Measurements from ENCODE around the gene ZBTB7C. TPM values are rescaled to one million over a fixed set of nuclear protein-coding genes. Genes with fewer than 3 reads are reported as not detected.

The ZBTB7C gene
- total RNA-seq, 3 donors from 2014 or later (not counting 1 experiment from before 2014, with no cell fraction given) = 0.07 TPM; not detected in 2

- DNase-seq (no peak), ATAC-seq (no peak)
- Mint-ChIP-seq H3K27me3 (ENCODE audit: low read depth in 2 of 2) (no peaks in the 10 kb centered on the region), H3K4me3 (no peak overlapping the region), H3K27ac (no peak overlapping the region), H3K9me3 (no peaks in the 10 kb centered on the region), H3K4me1 (no peaks in the 10 kb centered on the region), H3K36me3 (no peaks in the 10 kb centered on the region)
- 88% methylated on average over 4 of the region's 4 CpGs for WGBS (ENCODE audit: insufficient coverage)
- Histone ChIP-seq H3K9me3 (ENCODE audit: control insufficient read depth, insufficient read depth, low read length) (no peaks in the 10 kb centered on the region), H3K27ac (ENCODE audit: low read length) (no peak overlapping the region), H3K4me1 (ENCODE audit: control insufficient read depth, insufficient read depth, low read length) (no peaks in the 10 kb centered on the region), H3K4me3 (ENCODE audit: low read length) (no peak overlapping the region), H3K27me3 (ENCODE audit: control insufficient read depth, insufficient read depth, low read length) (no peaks in the 10 kb centered on the region), H3K36me3 (ENCODE audit: control insufficient read depth, insufficient read depth, low read length) (no peaks in the 10 kb centered on the region)
- intact Hi-C loops (cut with micrococcal nuclease) = no loop called here
- TF ChIP-seq CTCF (IDR thresholded peaks at IDR 0.05) = no peak
Measured at GRCh38 chr18:48085781-48086487, 323.2 kb downstream of the ZBTB7C start.

DNA sequence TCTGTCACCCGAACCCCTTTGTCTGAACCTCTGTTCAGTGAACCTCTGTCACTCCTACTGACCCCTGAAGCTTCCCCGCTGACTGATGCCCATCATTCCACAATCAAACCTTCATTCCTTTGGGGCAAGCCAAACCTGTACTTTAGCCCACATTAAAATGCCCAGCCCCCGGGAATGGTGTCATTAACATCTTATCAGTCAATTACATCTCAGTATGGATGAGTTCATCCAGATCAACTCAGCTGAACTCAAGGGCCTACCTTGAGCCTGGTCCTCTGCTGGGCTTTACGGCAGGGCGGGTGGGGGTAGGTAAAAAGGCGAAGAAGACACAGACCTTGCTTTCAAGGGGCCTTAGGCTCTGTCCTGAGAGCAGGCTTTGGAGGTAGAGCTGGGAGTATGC lies 324.3 kb downstream of the ZBTB7C start:
- Histone ChIP-seq H3K27me3 (ENCODE audit: control insufficient read depth, insufficient read depth, low read length) (no peaks in the 10 kb centered on the region), H3K9me3 (ENCODE audit: control insufficient read depth, insufficient read depth, low read length) (no peaks in the 10 kb centered on the region), H3K36me3 (ENCODE audit: control insufficient read depth, insufficient read depth, low read length) (no peaks in the 10 kb centered on the region), H3K4me3 (ENCODE audit: low read length) (no peak overlapping the region), H3K27ac (ENCODE audit: low read length) (no peak overlapping the region), H3K4me1 (ENCODE audit: control insufficient read depth, insufficient read depth, low read length) (no peaks in the 10 kb centered on the region)
- intact Hi-C loops (cut with micrococcal nuclease) = no loop called here
- Mint-ChIP-seq H3K4me3 (no peak overlapping the region), H3K4me1 (no peaks in the 10 kb centered on the region), H3K27me3 (ENCODE audit: low read depth in 2 of 2) (peaks cover 0 to 2% of the 10 kb centered on the region in 2 donors), H3K27ac (no peak overlapping the region), H3K36me3 (no peaks in the 10 kb centered on the region), H3K9me3 (no peaks in the 10 kb centered on the region)
- DNase-seq (no peak), ATAC-seq (no peak)
- no peak for TF ChIP-seq CTCF (IDR thresholded peaks at IDR 0.05)
- 88% methylated on average over 6 of the region's 6 CpGs for WGBS (ENCODE audit: insufficient coverage)

- H3K27me3 Mint-ChIP-seq (ENCODE audit: low read depth in 2 of 2) = peaks cover 0 to 2% of the 10 kb centered on the region in 2 donors
- WGBS (ENCODE audit: insufficient coverage) = 84% methylated on average over 13 of the region's 13 CpGs
- intact Hi-C loops (cut with micrococcal nuclease) = no loop called here
Measured at GRCh38 chr18:48084041-48084757, 325.0 kb downstream of the ZBTB7C start.

More at GRCh38 chr18:48084041-48084757, 325.0 kb downstream of the ZBTB7C start:
- Mint-ChIP-seq H3K4me3 (no peak overlapping the region), H3K27ac (no peak overlapping the region), H3K36me3 (no peaks in the 10 kb centered on the region), H3K9me3 (no peaks in the 10 kb centered on the region), H3K4me1 (no peaks in the 10 kb centered on the region)
- no peaks in the 10 kb centered on the region for H3K4me1 ChIP-seq (ENCODE audit: control insufficient read depth, insufficient read depth, low read length)
- no peaks in the 10 kb centered on the region for H3K36me3 ChIP-seq (ENCODE audit: control insufficient read depth, insufficient read depth, low read length)
- H3K9me3 ChIP-seq (ENCODE audit: control insufficient read depth, insufficient read depth, low read length) = no peaks in the 10 kb centered on the region
- H3K27ac ChIP-seq (ENCODE audit: low read length) = no peak overlapping the region
- no peak overlapping the region for H3K4me3 ChIP-seq (ENCODE audit: low read length)
- DNase-seq = no peak
- TF ChIP-seq CTCF (IDR thresholded peaks at IDR 0.05) = no peak
- H3K27me3 ChIP-seq (ENCODE audit: control insufficient read depth, insufficient read depth, low read length) = no peaks in the 10 kb centered on the region
- ATAC-seq = no peak
